HG03025 (cell line): ENCODE data around the gene HYI.
"Not testable (repeated sequence)": the region's sequence is repeated elsewhere in the genome, so short reads cannot be mapped to it uniquely, and the experiment has no call there.

Experiments
- ATAC-seq: cut with Tn5 transposase; IDR thresholded peaks from one replicate; pipeline ENCODE4 v1.9.1; 2021; ENCODE audit warnings: mild to moderate bottlenecking, moderate library complexity; ENCODE audit not compliant: unreplicated experiment, low FRiP score

Gene HYI

GRCh38 chr1:43432171-43432860 is 21.4 kb downstream of the HYI start:
- no peak for ATAC-seq

GRCh38 chr1:43431676-43432075 is 22.1 kb downstream of the HYI start:
- ATAC-seq: no peak

- ATAC-seq: no peak
Observed at GRCh38 chr1:43430831-43431230, 22.9 kb downstream of the HYI start.

GRCh38 chr1:43427941-43428340 is 25.8 kb downstream of the HYI start:
- ATAC-seq: no peak

- no peak for ATAC-seq
Observed at GRCh38 chr1:43427524-43427923, 26.2 kb downstream of the HYI start.

GRCh38 chr1:43426221-43426620 is 27.5 kb downstream of the HYI start:
- ATAC-seq: no peak

GRCh38 chr1:43425045-43425444 is 28.7 kb downstream of the HYI start:
- ATAC-seq: no peak

GRCh38 chr1:43423672-43424550 is 29.8 kb downstream of the HYI start:
- no peak for ATAC-seq

GRCh38 chr1:43422995-43423671 is 30.6 kb downstream of the HYI start:
- ATAC-seq: no peak

GRCh38 chr1:43421976-43422750 is 31.6 kb downstream of the HYI start:
- ATAC-seq: no peak

GRCh38 chr1:43421396-43421795 is 32.3 kb downstream of the HYI start:
- ATAC-seq: no peak

GRCh38 chr1:43420874-43421273 is 32.9 kb downstream of the HYI start:
- no peak for ATAC-seq

- no peak for ATAC-seq
Observed at GRCh38 chr1:43419627-43420425, 33.9 kb downstream of the HYI start.

- no peak for ATAC-seq
Observed at GRCh38 chr1:43418858-43419257, 34.9 kb downstream of the HYI start.

GRCh38 chr1:43415901-43416300 is 37.8 kb downstream of the HYI start:
- ATAC-seq: no peak

- no peak for ATAC-seq
Observed at GRCh38 chr1:43414634-43415223, 39.0 kb downstream of the HYI start.

- not testable (repeated sequence) for ATAC-seq
Observed at GRCh38 chr1:43413426-43413825, 40.3 kb downstream of the HYI start.

- no peak for ATAC-seq
Observed at GRCh38 chr1:43410571-43410970, 43.2 kb downstream of the HYI start.

- no peak for ATAC-seq
Observed at GRCh38 chr1:43405876-43406234, 47.9 kb downstream of the HYI start.
